ENCODE data around the gene FAM187B.

FAM187B gene

DNA sequence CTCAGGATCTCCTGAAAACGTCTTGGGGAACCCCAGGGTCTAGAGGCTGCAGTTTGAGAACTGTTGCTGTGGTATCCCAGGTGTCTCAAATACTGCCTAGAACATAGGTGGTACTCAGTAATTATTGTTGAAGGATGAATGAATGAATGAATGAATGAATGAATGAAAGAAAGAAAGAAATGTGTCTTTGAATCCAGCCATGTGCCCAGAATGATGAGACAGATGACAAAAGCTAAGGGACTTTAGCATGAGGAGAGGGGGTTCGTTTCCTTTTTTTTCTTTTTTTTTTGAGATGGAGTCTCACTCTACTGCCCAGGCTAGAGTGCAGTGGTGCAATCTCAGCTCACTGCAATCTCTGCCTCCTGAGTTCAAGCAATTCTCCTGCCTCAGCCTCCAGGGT, 28.0 kb upstream of the FAM187B start:
- no peak overlapping the region for H3K4me3 ChIP-seq (ENCODE audit: low read depth, low read length)
- no peak for TF ChIP-seq MYC (IDR thresholded peaks at IDR 0.05; ENCODE audit: low read depth, low read length)
- TF ChIP-seq, protein P1, sequence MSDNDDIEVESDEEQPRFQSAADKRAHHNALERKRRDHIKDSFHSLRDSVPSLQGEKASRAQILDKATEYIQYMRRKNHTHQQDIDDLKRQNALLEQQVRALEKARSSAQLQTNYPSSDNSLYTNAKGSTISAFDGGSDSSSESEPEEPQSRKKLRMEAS (IDR thresholded peaks at IDR 0.05; ENCODE audit: low read depth, low read length) = no peak
- no peak for TF ChIP-seq CTCF (IDR thresholded peaks at IDR 0.05; ENCODE audit: low read depth, low read length)
- TF ChIP-seq POLR2A (IDR thresholded peaks at IDR 0.05; ENCODE audit: extremely low read depth, insufficient read length) = no peak
- no peak for DNase-seq (ENCODE audit: low read depth)

- DNase-seq (ENCODE audit: low read depth) = no peak
- H3K4me3 ChIP-seq (ENCODE audit: low read depth, low read length) = no peak overlapping the region
- TF ChIP-seq CTCF (IDR thresholded peaks at IDR 0.05; ENCODE audit: low read depth, low read length) (no peak), POLR2A (IDR thresholded peaks at IDR 0.05; ENCODE audit: extremely low read depth, insufficient read length) (no peak)
- TF ChIP-seq, protein P1 (IDR thresholded peaks at IDR 0.05; ENCODE audit: low read depth, low read length) = no peak
These were observed 26.1 kb upstream of the FAM187B start for GRCh38 chr19:35254341-35255297.

- no peak overlapping the region for H3K4me3 ChIP-seq (ENCODE audit: low read depth, low read length)
- TF ChIP-seq, protein P1 (IDR thresholded peaks at IDR 0.05; ENCODE audit: low read depth, low read length) = no peak
- TF ChIP-seq POLR2A (IDR thresholded peaks at IDR 0.05; ENCODE audit: extremely low read depth, insufficient read length) = no peak
- TF ChIP-seq MYC (IDR thresholded peaks at IDR 0.05; ENCODE audit: low read depth, low read length) = no peak
- TF ChIP-seq CTCF (IDR thresholded peaks at IDR 0.05; ENCODE audit: low read depth, low read length) = no peak
- no peak for DNase-seq (ENCODE audit: low read depth)
These were observed 25.1 kb upstream of the FAM187B start for GRCh38 chr19:35253316-35254286.

DNA sequence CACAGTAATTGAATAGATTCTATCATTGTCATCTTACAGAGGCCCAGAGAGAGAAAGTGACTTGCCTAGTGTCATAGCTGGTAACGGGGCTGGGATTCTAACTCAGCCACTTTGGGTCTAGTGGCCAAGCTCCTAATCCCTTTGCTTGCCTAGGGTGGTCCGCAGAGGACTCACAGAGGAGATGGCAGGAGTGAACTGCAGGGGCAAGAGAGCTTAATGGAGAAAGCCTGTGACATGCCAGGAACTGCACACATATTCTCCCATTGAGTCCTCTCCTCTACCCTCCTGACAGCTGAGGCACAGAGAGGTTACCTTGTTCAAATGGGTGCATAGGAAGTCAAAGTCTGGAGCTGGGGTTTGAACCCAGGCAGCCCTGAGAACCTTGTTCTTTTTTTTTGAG, 22.9 kb upstream of the FAM187B start:
- TF ChIP-seq CTCF (IDR thresholded peaks at IDR 0.05; ENCODE audit: low read depth, low read length) (no peak), POLR2A (IDR thresholded peaks at IDR 0.05; ENCODE audit: extremely low read depth, insufficient read length) (no peak), MYC (IDR thresholded peaks at IDR 0.05; ENCODE audit: low read depth, low read length) (no peak)
- TF ChIP-seq, protein P1 (IDR thresholded peaks at IDR 0.05; ENCODE audit: low read depth, low read length) = no peak
- no peak for DNase-seq (ENCODE audit: low read depth)
- no peak overlapping the region for H3K4me3 ChIP-seq (ENCODE audit: low read depth, low read length)

GRCh38 chr19:35249848-35250711, 21.5 kb upstream of the FAM187B start:
- H3K4me3 ChIP-seq (ENCODE audit: low read depth, low read length) = no peak overlapping the region
- no peak for TF ChIP-seq POLR2A (IDR thresholded peaks at IDR 0.05; ENCODE audit: extremely low read depth, insufficient read length)
- TF ChIP-seq MYC (IDR thresholded peaks at IDR 0.05; ENCODE audit: low read depth, low read length) = no peak
- no peak for TF ChIP-seq CTCF (IDR thresholded peaks at IDR 0.05; ENCODE audit: low read depth, low read length)
- DNase-seq (ENCODE audit: low read depth) = no peak

Measured in NB4 (cell line).